Psoas muscle (tissue), 8 donors: ENCODE measurements around the gene KRT75. TPM values are rescaled to one million over a fixed set of nuclear protein-coding genes. Genes with fewer than 3 reads are reported as not detected.
A peak's percentile ranks its signal among the peaks of the same experiment; 100 is the strongest.

Experiments used
- ATAC-seq, 4 donors: fragments of 200-7000 bp; cut with Tn5 transposase; one replicate each; pipeline ENCODE4 v1.9.1; 2020; ENCODE audit warnings: moderate library complexity in 3 of 4, mild to moderate bottlenecking in 2 of 4
- DNase-seq, 2 donors: peaks; one replicate each; pipeline ENCODE4 v3.0.0-alpha.2; 2020
- H3K27ac ChIP-seq: fragments of 200-600 bp; one replicate; pipeline ENCODE4 v1.8.0; 2022
- H3K27me3 ChIP-seq, 3 donors: fragments of 200-600 bp in 1 of 3; one replicate each; pipeline versions ENCODE4 v1.6.1 to v1.8.0; 2013 to 2022; ENCODE audit warnings: low read length in 2 of 3, mild to moderate bottlenecking in 2 of 3, moderate library complexity in 1 of 3; ENCODE audit not compliant: insufficient read depth in 3 of 3
- H3K36me3 ChIP-seq, 2 donors: fragments of 200-600 bp in 1 of 2; one replicate each; pipeline versions ENCODE4 v1.6.1 to v1.8.0; 2013 to 2022; ENCODE audit warnings: low read depth in 1 of 2, mild to moderate bottlenecking in 1 of 2, moderate library complexity in 1 of 2; ENCODE audit not compliant: insufficient read depth in 1 of 2
- H3K4me1 ChIP-seq: fragments of 200-600 bp; one replicate; pipeline ENCODE4 v1.8.0; 2022
- H3K4me3 ChIP-seq: fragments of 200-600 bp; one replicate; pipeline ENCODE4 v1.8.0; 2022; ENCODE audit warnings: mild to moderate bottlenecking
- H3K9me3 ChIP-seq: fragments of 200-600 bp; one replicate; pipeline ENCODE4 v1.8.0; 2022
- WGBS, 3 donors: extraction: QIAGEN DNeasy Blood & Tissue Kit; methylation state at CpG; one replicate each; pipeline versions ENCODE4 v1.1.6 to v1.1.7; 2013; 5-methylcytosine and 5-hydroxymethylcytosine counted together
- intact Hi-C, 2 donors: fragments of 100-400 bp; cut with DNase I; formaldehyde crosslinking; loops; one replicate each; pipeline versions ENCODE4 v1.11.0 to v1.14.2; 2022
- polyA plus RNA-seq, 3 donors: library from polyadenylated mRNA; stranded (reverse); fragments of 200-250 nt; gene quantifications; one replicate each; pipeline ENCODE4 v1.2.3, GENCODE V29; 2013
- total RNA-seq, 4 donors: library from RNA; stranded (reverse); fragmentation: NEBNext Ultra II Directional in 2 of 4; extraction: Animal tissue kit (Norgen Biotek cat#: 25700) in 2 of 4; gene quantifications; one replicate each; pipeline versions ENCODE4 v1.2.1 to v1.2.4, GENCODE V29; 2021 to 2023
- TF ChIP-seq, protein P1 (sequence below): fragments of 200-600 bp; IDR thresholded peaks from one replicate; pipeline ENCODE4 v1.8.0; 2022; ENCODE audit warnings: antibody characterized with exemption
- donor health status: healthy with polysubstance abuse.
- donor health status: DM: no; HTN: no; CAD: no; lungs with moderate emphysema.
- donor health status: Bipolar disorder and iron deficiency.
- donor health status: healthy.
- donor health status: DM: yes; HTN: yes; CAD: no.
- donor health status: DM: no; HTN: no; CAD: no.
- donor health status: DM: no; HTN: no; CAD: no.
- donor health status: DM: yes; HTN: yes; CAD: no.

Gene KRT75
- total and polyA plus RNA-seq, 7 donors: not detected

DNA sequence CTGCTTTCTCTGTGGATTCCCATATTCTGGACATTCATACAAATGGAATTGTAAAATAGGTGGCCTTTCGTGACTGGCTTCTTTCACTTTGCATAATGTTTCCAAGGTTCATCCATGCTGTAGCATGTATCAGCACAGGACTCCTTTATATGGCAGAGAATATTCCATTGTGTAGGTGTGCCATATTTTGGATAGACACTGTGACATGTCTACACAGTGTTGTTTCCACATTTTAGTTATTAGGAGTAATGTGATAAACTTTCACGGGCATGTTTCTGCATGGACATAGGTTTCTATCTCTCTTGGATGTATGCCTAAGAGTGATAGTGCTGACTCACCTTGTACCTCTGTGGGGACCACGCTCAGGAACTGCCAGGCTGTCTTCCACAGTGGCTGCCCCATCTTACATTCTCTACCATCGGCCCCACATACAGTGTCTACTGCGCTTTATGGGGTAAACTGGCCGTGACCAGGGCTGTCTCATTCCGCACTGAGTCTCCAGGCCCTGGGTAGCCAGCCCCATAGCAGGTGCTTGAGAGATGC is 41.6 kb downstream of the KRT75 start:
- DNase-seq (no peak), ATAC-seq (no peak)
- no peaks in the 10 kb centered on the region for H3K9me3 ChIP-seq
- intact Hi-C loops: no loop called here
- no peaks in the 10 kb centered on the region for H3K4me1 ChIP-seq
- peaks cover 0 to 9% (median 0%) of the 10 kb centered on the region in 3 donors for H3K27me3 ChIP-seq
- no peak overlapping the region for H3K27ac ChIP-seq
- no peak overlapping the region for H3K4me3 ChIP-seq
- no peaks in the 10 kb centered on the region for H3K36me3 ChIP-seq
- TF ChIP-seq, protein P1, sequence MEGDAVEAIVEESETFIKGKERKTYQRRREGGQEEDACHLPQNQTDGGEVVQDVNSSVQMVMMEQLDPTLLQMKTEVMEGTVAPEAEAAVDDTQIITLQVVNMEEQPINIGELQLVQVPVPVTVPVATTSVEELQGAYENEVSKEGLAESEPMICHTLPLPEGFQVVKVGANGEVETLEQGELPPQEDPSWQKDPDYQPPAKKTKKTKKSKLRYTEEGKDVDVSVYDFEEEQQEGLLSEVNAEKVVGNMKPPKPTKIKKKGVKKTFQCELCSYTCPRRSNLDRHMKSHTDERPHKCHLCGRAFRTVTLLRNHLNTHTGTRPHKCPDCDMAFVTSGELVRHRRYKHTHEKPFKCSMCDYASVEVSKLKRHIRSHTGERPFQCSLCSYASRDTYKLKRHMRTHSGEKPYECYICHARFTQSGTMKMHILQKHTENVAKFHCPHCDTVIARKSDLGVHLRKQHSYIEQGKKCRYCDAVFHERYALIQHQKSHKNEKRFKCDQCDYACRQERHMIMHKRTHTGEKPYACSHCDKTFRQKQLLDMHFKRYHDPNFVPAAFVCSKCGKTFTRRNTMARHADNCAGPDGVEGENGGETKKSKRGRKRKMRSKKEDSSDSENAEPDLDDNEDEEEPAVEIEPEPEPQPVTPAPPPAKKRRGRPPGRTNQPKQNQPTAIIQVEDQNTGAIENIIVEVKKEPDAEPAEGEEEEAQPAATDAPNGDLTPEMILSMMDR: no peak
- WGBS, 3 donors: 92 to 93% (median 93%) methylated on average over 7 of the region's 7 CpGs

DNA sequence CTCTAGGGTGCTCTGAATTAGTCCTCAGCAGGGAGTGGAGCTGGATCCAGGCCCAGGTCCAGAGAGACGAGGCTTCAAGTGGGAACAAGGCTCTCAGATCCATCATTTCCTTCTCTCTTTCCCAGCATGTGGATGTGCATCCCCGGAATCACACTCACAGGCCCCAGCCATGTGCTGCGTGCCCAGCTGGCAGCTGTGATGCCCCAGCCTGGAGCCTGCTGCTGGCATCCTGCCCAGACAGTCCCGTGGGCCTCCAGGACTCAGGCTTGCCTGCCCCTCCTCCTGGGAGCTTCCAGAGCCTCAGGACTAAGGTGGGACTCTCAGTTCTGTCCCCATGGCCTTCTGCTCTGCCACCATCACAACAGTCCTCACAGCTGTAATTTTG is 42.6 kb downstream of the KRT75 start:
- Histone ChIP-seq H3K27ac (no peak overlapping the region), H3K4me1 (no peaks in the 10 kb centered on the region), H3K27me3 (peaks cover 0 to 5% (median 0%) of the 10 kb centered on the region in 3 donors), H3K9me3 (no peaks in the 10 kb centered on the region), H3K4me3 (no peak overlapping the region), H3K36me3 (no peaks in the 10 kb centered on the region)
- WGBS, 3 donors: 11 to 15% (median 14%) methylated on average over 4 of the region's 4 CpGs
- intact Hi-C loops: no loop called here
- peak in 1 of 2 donors; percentile 30 for DNase-seq
- TF ChIP-seq, protein P1: no peak
- ATAC-seq: peak in 3 of 4 donors; percentile 42 to 60 (median 54)

DNA sequence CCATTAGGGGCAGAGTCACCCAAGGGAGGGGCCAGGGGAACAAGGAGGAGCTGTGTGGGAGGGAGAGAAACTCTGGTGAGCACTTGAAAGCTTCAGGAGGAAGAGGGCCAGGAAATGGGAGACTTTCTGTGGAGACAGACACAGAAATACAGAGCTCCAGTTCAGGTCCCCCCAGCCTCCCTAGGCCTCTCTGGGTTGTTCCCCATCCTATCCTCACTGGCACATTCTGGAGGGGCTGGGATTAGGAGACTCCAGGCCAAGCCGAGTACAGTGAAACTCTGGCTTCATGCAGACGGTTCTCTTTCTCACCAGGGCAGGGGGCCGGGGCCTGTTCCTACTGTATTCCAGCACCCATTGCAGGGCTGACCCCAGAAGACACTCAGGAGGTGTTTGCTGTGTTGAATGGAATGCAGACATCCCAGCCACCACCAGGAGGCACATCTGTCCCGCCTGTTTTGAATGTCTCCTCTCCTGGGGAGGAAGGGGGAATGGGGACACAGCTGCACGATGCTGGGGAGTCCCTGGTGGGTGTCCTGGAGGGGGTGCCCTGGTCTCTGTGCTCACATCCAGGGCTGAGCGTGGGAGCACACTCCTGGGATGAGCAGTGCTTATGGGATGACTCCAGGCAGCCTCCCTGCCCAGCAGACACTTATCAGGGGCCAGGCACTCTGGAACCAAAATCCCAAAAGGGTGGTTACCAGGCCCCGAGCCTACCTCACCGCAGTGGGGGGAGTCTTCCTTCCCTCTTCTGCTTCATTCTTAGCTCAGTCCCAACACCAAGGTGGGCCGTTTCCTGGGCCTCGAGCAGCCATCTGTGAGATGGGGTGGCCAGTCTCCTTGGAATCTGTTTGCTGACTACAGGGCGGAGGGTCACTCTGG is 43.2 kb downstream of the KRT75 start:
- intact Hi-C loops: no loop called here
- no peak for DNase-seq
- Histone ChIP-seq H3K27me3 (peaks cover 0 to 5% (median 0%) of the 10 kb centered on the region in 3 donors), H3K4me1 (no peaks in the 10 kb centered on the region), H3K9me3 (no peaks in the 10 kb centered on the region), H3K36me3 (no peaks in the 10 kb centered on the region), H3K4me3 (no peak overlapping the region), H3K27ac (no peak overlapping the region)
- 57 to 69% (median 63%) methylated on average over 9 to 11 of the region's 11 CpGs for WGBS, 3 donors
- ATAC-seq: no peak
- TF ChIP-seq, protein P1: peak; percentile 9

DNA sequence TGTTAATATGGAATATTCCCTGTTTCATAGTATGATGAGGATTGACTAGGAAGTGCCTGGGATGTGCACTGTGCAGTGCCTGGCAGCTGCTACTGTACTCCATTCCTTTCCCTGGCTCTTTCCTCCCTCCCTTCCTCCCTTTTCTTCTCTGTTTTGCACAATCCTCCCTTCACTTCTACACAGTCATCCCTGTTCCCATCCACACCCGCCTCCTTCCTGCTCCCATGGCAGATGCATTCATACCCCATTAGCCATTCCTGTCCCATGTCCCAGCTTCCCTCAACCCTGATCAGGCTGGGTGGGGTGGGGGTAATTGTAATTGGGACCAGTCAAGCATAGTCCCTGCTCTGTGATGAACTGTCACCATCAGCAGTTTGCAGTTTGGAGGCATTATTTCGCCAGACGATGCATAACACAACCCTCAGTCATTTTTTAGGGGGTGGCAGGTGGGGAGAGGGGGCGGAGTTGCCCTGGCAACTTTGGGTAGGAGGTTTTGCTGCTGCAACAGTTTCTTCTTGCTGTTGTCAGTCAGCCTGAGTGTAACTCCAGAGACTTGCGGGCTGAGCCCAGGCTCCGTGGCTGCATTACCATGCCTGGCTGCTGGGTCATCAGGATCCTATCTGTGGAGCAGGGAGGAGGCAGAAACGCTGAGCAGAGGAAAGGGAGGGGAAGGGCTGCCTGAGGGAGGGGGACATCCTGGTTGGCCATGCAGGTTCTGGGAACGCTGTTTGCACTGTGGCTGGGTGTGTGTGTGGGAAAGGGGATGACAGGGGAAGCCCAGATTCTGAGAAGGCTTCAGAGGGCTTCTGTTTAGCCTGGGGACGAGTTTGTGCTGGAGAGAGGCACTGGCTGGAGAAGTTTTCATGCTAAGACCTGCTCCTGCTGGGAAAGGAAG is 44.6 kb downstream of the KRT75 start:
- no peaks in the 10 kb centered on the region for H3K36me3 ChIP-seq
- intact Hi-C loops: no loop called here
- ATAC-seq (no peak), DNase-seq (no peak)
- H3K4me3 ChIP-seq: no peak overlapping the region
- TF ChIP-seq, protein P1: no peak
- 33 to 44% (median 41%) methylated on average over 9 of the region's 9 CpGs for WGBS, 3 donors
- H3K27me3 ChIP-seq: peaks cover 0 to 5% (median 0%) of the 10 kb centered on the region in 3 donors
- no peak overlapping the region for H3K27ac ChIP-seq
- no peaks in the 10 kb centered on the region for H3K4me1 ChIP-seq
- no peaks in the 10 kb centered on the region for H3K9me3 ChIP-seq
